ENCODE results near the gene ACHE. TPM values are rescaled to one million over a fixed set of nuclear protein-coding genes. Genes with fewer than 3 reads are reported as not detected.

The ACHE gene
- total RNA-seq, 1 donor = under 0.01 TPM

DNA sequence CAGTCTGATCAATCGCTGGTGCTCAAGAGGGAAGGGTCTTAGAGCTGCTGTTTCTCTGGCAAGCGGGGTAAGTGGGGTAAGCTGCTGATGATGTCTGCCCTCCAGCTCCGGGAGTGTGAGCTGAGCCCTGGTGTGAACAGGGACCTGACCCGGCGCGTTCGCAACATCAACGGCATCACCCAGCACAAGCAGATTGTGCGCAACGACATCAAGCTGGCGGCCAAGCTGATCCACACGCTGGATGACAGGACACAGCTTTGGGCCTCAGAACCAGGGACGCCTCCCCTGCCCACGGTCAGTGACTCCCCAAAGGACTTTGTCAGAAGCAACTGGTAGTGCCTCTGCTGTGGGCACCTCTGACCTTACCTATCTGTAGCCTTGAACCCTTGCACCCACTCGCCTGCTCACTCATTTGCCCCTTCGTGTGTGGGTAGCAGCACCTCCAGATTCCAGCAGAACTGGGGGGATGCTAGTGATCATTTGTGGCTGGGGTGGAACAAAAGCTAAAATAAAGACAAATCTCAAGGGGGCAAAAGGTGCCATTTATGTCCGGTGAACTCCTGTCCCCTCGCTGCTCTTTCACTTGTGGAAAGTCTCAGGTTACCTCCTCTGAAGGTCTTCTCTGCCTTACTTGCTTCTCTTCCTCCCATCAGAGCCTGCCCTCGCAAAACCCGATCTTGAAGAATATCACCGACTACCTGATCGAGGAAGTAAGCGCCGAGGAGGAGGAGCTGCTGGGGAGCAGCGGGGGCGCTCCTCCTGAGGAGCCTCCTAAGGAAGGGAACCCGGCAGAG, 9.3 kb downstream of the ACHE start:
- no peaks in the 10 kb centered on the region for H3K27me3 ChIP-seq (ENCODE audit: insufficient read depth, low read length)
- peaks cover 73% of the 10 kb centered on the region for H3K36me3 ChIP-seq (ENCODE audit: insufficient read depth, low read length)
- H2AFZ ChIP-seq (ENCODE audit: low read length) = no peak overlapping the region
- peaks cover 15% of the 10 kb centered on the region for H4K20me1 ChIP-seq (ENCODE audit: insufficient read depth, low read length)
- peaks cover 64% of the 10 kb centered on the region for H3K79me2 ChIP-seq (ENCODE audit: insufficient read depth, low read length)
- H3K27ac ChIP-seq (ENCODE audit: low read depth, low read length) = no peak overlapping the region
- H3K4me2 ChIP-seq (ENCODE audit: insufficient read depth, low read length) = no peak overlapping the region
- peaks cover 22% of the 10 kb centered on the region for H3K4me1 ChIP-seq (ENCODE audit: insufficient read depth, low read length)
- peak; percentile 74 for DNase-seq (ENCODE audit: insufficient read length, low spot score, missing footprints)
- no peak overlapping the region for H3K4me3 ChIP-seq (ENCODE audit: insufficient read depth, low read length)
- TF ChIP-seq, protein P1, sequence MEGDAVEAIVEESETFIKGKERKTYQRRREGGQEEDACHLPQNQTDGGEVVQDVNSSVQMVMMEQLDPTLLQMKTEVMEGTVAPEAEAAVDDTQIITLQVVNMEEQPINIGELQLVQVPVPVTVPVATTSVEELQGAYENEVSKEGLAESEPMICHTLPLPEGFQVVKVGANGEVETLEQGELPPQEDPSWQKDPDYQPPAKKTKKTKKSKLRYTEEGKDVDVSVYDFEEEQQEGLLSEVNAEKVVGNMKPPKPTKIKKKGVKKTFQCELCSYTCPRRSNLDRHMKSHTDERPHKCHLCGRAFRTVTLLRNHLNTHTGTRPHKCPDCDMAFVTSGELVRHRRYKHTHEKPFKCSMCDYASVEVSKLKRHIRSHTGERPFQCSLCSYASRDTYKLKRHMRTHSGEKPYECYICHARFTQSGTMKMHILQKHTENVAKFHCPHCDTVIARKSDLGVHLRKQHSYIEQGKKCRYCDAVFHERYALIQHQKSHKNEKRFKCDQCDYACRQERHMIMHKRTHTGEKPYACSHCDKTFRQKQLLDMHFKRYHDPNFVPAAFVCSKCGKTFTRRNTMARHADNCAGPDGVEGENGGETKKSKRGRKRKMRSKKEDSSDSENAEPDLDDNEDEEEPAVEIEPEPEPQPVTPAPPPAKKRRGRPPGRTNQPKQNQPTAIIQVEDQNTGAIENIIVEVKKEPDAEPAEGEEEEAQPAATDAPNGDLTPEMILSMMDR (IDR thresholded peaks at IDR 0.05; ENCODE audit: extremely low read depth, low read depth, low read length) = no peak
- no peaks in the 10 kb centered on the region for H3K9me3 ChIP-seq (ENCODE audit: low read depth, low read length)

DNA sequence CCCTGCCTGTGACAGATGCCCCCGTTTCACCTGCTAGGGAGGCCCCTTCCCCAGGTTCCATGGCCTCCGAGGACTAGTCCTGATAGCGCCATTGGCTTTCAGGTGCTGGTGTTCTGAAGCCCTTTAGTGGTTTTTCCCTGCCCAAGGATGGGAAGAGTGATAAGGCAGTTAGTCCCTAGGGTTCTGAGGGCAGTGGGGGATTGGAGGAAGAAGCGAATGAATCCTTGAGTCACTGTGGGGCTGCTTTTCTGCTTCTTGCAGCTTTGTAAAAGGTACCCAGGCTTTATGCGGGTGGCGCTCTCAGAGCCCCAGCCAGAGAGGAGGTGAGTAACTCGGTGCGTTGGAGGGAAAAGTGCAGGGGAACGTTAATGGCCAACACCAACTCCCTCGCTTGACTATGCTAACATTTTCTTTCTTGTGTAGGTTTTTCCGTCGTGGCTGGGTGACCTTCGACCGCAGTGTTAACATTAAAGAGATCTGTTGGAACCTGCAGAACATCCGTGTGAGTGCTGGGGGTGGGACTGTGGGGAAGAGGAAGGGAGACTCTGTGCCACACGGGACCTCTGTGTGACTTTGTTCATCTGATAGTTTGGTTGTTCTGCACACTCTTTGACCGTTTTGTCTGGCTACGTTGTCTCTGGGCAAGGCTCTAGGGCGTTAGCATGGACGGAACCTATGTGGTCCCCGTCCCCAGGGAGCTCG, 10.1 kb downstream of the ACHE start:
- Histone ChIP-seq H3K27me3 (ENCODE audit: insufficient read depth, low read length) (no peaks in the 10 kb centered on the region), H3K27ac (ENCODE audit: low read depth, low read length) (no peak overlapping the region), H2AFZ (ENCODE audit: low read length) (no peak overlapping the region), H4K20me1 (ENCODE audit: insufficient read depth, low read length) (peaks cover 19% of the 10 kb centered on the region), H3K36me3 (ENCODE audit: insufficient read depth, low read length) (peaks cover 80% of the 10 kb centered on the region), H3K79me2 (ENCODE audit: insufficient read depth, low read length) (peaks cover 71% of the 10 kb centered on the region), H3K4me3 (ENCODE audit: insufficient read depth, low read length) (no peak overlapping the region), H3K4me2 (ENCODE audit: insufficient read depth, low read length) (no peak overlapping the region), H3K4me1 (ENCODE audit: insufficient read depth, low read length) (peaks cover 18% of the 10 kb centered on the region), H3K9me3 (ENCODE audit: low read depth, low read length) (no peaks in the 10 kb centered on the region)
- TF ChIP-seq, protein P1 (IDR thresholded peaks at IDR 0.05; ENCODE audit: extremely low read depth, low read depth, low read length) = no peak
- peak; percentile 72 for DNase-seq (ENCODE audit: insufficient read length, low spot score, missing footprints)

DNA sequence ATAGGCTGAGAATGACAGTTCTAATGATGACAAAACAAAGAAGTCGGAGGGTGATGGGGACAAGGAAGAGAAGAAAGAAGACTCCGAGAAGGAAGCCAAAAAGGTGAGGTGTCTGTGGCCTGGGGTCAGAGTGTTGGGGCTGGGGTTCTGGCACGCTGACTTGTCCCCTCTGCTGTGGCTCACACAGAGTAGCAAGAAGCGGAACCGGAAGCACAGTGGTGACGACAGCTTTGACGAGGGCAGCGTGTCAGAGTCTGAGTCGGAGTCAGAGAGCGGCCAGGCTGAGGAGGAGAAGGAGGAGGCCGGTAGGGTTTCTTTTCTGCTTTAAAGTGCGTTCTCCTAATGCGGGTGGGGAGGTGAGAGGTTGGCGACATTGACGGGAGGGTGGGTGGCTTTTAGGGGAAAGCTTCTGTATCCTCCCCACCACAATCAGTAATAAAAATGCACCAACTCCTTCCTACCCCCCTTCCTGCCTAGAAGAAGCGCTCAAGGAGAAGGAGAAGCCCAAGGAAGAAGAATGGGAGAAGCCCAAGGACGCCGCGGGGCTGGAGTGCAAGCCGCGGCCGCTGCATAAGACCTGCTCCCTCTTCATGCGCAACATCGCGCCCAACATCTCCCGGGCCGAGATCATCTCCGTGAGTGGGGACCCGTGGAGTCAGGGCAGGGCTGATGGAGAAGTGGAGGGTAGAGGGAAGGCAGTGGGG, 10.8 kb downstream of the ACHE start:
- peaks cover 23% of the 10 kb centered on the region for H4K20me1 ChIP-seq (ENCODE audit: insufficient read depth, low read length)
- peaks cover 78% of the 10 kb centered on the region for H3K79me2 ChIP-seq (ENCODE audit: insufficient read depth, low read length)
- H2AFZ ChIP-seq (ENCODE audit: low read length) = no peak overlapping the region
- no peak overlapping the region for H3K4me2 ChIP-seq (ENCODE audit: insufficient read depth, low read length)
- H3K36me3 ChIP-seq (ENCODE audit: insufficient read depth, low read length) = peaks cover 85% of the 10 kb centered on the region
- H3K27me3 ChIP-seq (ENCODE audit: insufficient read depth, low read length) = no peaks in the 10 kb centered on the region
- TF ChIP-seq, protein P1 (IDR thresholded peaks at IDR 0.05; ENCODE audit: extremely low read depth, low read depth, low read length) = no peak
- H3K4me1 ChIP-seq (ENCODE audit: insufficient read depth, low read length) = peaks cover 11% of the 10 kb centered on the region
- no peak overlapping the region for H3K4me3 ChIP-seq (ENCODE audit: insufficient read depth, low read length)
- peak; percentile 64 for DNase-seq (ENCODE audit: insufficient read length, low spot score, missing footprints)
- no peaks in the 10 kb centered on the region for H3K9me3 ChIP-seq (ENCODE audit: low read depth, low read length)
- no peak overlapping the region for H3K27ac ChIP-seq (ENCODE audit: low read depth, low read length)
